Ovary (tissue), 9 donors: ENCODE results near the gene MYH9. TPM values are rescaled to one million over a fixed set of nuclear protein-coding genes. Genes with fewer than 3 reads are reported as not detected.
"Not testable (repeated sequence)": the region's sequence is repeated elsewhere in the genome, so short reads cannot be mapped to it uniquely, and the experiment has no call there.

Source experiments
- DNase-seq, 5 donors: peaks; one replicate each; pipeline ENCODE4 v3.0.0-alpha.2; 2019 to 2020
- H3K27ac ChIP-seq, 2 donors: fragments of 200-600 bp; one replicate each; pipeline versions ENCODE4 v1.5.1 to v1.8.0; 2019 to 2022
- H3K27me3 ChIP-seq: fragments of 200-600 bp; one replicate; pipeline ENCODE4 v1.8.0; 2022
- H3K36me3 ChIP-seq: fragments of 200-600 bp; sonication (generic); one replicate; pipeline ENCODE4 v1.5.1; 2019
- H3K4me1 ChIP-seq: one replicate; pipeline ENCODE4 v1.8.1; 2013; ENCODE audit warnings: mild to moderate bottlenecking, moderate library complexity; ENCODE audit not compliant: insufficient read depth
- H3K4me3 ChIP-seq: fragments of 200-600 bp; sonication (generic); one replicate; pipeline ENCODE4 v1.5.1; 2017
- H3K9me3 ChIP-seq, 2 donors: fragments of 200-600 bp in 1 of 2; sonication (generic) in 1 of 2; one replicate each; pipeline versions ENCODE4 v1.5.1 to v1.8.1; 2013 to 2019; ENCODE audit warnings: mild to moderate bottlenecking in 1 of 2, moderate library complexity in 1 of 2
- EP300 ChIP-seq: sonication (generic); formaldehyde crosslinking; IDR thresholded peaks from one replicate; pipeline ENCODE4 v1.6.1; 2017; ENCODE audit warnings: antibody characterized with exemption
- POLR2A ChIP-seq: fragments of 450-650 bp; IDR thresholded peaks from one replicate; pipeline ENCODE4 v1.6.1; 2017; ENCODE audit warnings: antibody characterized with exemption, mild to moderate bottlenecking, moderate library complexity
- WGBS, 3 donors: extraction: QIAGEN DNeasy Blood & Tissue Kit in 1 of 3; methylation state at CpG; one replicate each; pipeline versions ENCODE4 v1.1.5 to v1.1.7; 2013 to 2017; 5-methylcytosine and 5-hydroxymethylcytosine counted together
- intact Hi-C, 4 donors: fragments of 100-400 bp; cut with DNase I; formaldehyde crosslinking; loops; one replicate each; pipeline versions ENCODE4 v1.11.0 to v1.15.1; 2022 to 2023
- polyA plus RNA-seq, 2 donors: library from polyadenylated mRNA; stranded (reverse); fragments of 200-250 nt in 1 of 2; fragments of 350-450 nt in 1 of 2; fragmentation: Illumina TruSeq in 1 of 2; extraction: RNeasy Lipid Tissue Mini Kit (QIAGEN cat#74804) in 1 of 2; gene quantifications; one replicate each; pipeline ENCODE4 v1.2.3, GENCODE V29; 2013 to 2014
- total RNA-seq, 7 donors: library from RNA; depleted of rRNA in 2 of 7; stranded (reverse); fragments of >200 nt in 2 of 7; fragmentation: NEBNext Ultra II Directional in 3 of 7; extraction: Animal tissue kit (Norgen Biotek cat#: 25700) in 3 of 7; gene quantifications; one replicate each; pipeline versions ENCODE4 v1.1.0 to v1.2.4, GENCODE V29; 2016 to 2023
- TF ChIP-seq, protein P1 (sequence below), 3 donors: fragments of 450-650 bp in 2 of 3; fragments of 200-600 bp in 1 of 3; IDR thresholded peaks; one replicate each; pipeline versions ENCODE4 v1.5.1 to v1.8.0; 2016 to 2022; ENCODE audit warnings: antibody characterized with exemption in 3 of 3, mild to moderate bottlenecking in 1 of 3
- donor health status: DM: no; HTN: no; CAD: no; lungs with moderate emphysema.
- donor health status: DM: no; HTN: no; CAD: no.
- donor health status: Bipolar disorder and iron deficiency.
- donor health status: DM: yes; HTN: yes; CAD: no.
- donor health status: DM: no; HTN: no; CAD: no.
- donor health status: DM: yes; HTN: yes; CAD: no.

MYH9 gene
- total and polyA plus RNA-seq, 9 donors: 128 to 530 (median 348) TPM

GRCh38 chr22:36432592-36433317 lies 45.0 kb upstream of the MYH9 start:
- no peaks in the 10 kb centered on the region for H3K36me3 ChIP-seq
- TF ChIP-seq EP300 (no peak), POLR2A (no peak)
- TF ChIP-seq, protein P1, sequence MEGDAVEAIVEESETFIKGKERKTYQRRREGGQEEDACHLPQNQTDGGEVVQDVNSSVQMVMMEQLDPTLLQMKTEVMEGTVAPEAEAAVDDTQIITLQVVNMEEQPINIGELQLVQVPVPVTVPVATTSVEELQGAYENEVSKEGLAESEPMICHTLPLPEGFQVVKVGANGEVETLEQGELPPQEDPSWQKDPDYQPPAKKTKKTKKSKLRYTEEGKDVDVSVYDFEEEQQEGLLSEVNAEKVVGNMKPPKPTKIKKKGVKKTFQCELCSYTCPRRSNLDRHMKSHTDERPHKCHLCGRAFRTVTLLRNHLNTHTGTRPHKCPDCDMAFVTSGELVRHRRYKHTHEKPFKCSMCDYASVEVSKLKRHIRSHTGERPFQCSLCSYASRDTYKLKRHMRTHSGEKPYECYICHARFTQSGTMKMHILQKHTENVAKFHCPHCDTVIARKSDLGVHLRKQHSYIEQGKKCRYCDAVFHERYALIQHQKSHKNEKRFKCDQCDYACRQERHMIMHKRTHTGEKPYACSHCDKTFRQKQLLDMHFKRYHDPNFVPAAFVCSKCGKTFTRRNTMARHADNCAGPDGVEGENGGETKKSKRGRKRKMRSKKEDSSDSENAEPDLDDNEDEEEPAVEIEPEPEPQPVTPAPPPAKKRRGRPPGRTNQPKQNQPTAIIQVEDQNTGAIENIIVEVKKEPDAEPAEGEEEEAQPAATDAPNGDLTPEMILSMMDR (IDR thresholded peaks at IDR 0.05): no peak
- 60 to 74% (median 69%) methylated on average over 15 of the region's 15 CpGs for WGBS, 3 donors
- intact Hi-C loops: no loop called here
- H3K27me3 ChIP-seq: no peaks in the 10 kb centered on the region
- no peaks in the 10 kb centered on the region for H3K9me3 ChIP-seq
- DNase-seq: no peak
- H3K4me3 ChIP-seq: no peak overlapping the region
- no peak overlapping the region for H3K27ac ChIP-seq
- peaks cover 2% of the 10 kb centered on the region for H3K4me1 ChIP-seq

- TF ChIP-seq EP300 (no peak), POLR2A (no peak)
- TF ChIP-seq, protein P1 (IDR thresholded peaks at IDR 0.05): no peak
- no peak overlapping the region for H3K27ac ChIP-seq
- H3K27me3 ChIP-seq: no peaks in the 10 kb centered on the region
- peaks cover 2% of the 10 kb centered on the region for H3K4me1 ChIP-seq
- 80 to 92% (median 87%) methylated on average over 9 of the region's 9 CpGs for WGBS, 3 donors
- no peak for DNase-seq
- H3K36me3 ChIP-seq: no peaks in the 10 kb centered on the region
- intact Hi-C loops: no loop called here
- no peak overlapping the region for H3K4me3 ChIP-seq
- no peaks in the 10 kb centered on the region for H3K9me3 ChIP-seq
Measured at GRCh38 chr22:36431977-36432376, 44.2 kb upstream of the MYH9 start.

DNA sequence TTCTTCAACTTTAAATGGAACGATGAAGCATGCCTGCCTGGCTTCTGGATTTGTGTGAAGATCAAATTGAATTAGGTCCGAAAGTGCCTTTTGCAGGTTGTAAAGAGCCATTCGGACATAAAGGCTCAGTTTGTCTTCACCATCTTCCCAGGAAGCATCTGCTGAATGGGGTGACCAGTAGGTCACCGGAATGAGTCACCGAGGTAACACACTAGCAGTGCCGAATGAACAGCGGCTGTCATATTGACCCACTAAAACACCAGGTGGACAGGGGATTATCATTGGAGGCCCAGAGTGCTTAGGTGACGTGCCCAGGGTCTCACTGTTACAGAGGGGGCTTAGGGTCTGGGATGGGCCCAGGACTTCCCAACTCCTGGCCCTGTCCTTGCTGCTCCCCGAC lies 43.1 kb upstream of the MYH9 start:
- Histone ChIP-seq H3K27me3 (no peaks in the 10 kb centered on the region), H3K4me3 (no peak overlapping the region), H3K27ac (no peak overlapping the region), H3K36me3 (no peaks in the 10 kb centered on the region), H3K9me3 (no peaks in the 10 kb centered on the region), H3K4me1 (peaks cover 2% of the 10 kb centered on the region)
- no peak for DNase-seq
- TF ChIP-seq, protein P1 (IDR thresholded peaks at IDR 0.05): no peak
- no peak for TF ChIP-seq EP300
- no peak for TF ChIP-seq POLR2A
- intact Hi-C loops: no loop called here
- 76 to 83% (median 79%) methylated on average over 9 of the region's 9 CpGs for WGBS, 3 donors

DNA sequence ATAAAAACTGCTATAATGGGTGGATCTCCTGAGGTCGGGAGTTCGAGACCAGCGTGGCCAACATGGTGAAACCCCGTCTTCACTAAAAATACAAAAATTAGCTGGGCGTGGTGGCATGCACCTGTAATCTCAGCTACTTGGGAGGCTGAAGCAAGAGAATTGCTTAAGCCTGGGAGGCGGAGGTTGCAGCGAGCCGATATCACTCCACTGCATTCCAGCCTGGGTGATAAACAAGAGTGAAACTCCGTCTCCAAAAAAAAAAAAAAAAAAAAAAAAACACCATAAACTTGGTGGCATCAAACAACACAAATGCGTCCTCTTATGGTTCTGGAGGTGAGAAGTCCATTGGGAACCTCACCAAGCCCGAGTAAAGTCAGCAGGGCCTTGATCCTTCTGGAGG lies 40.2 kb upstream of the MYH9 start:
- H3K27ac ChIP-seq, H3K4me3 ChIP-seq, intact Hi-C loops, DNase-seq, H3K36me3 ChIP-seq, H3K9me3 ChIP-seq, H3K4me1 ChIP-seq, H3K27me3 ChIP-seq: not testable (repeated sequence)
- WGBS, 3 donors: 79 to 89% (median 81%) methylated on average over 11 of the region's 11 CpGs

- Histone ChIP-seq H3K27ac (peak overlapping the region in 1 of 2 donors; percentile 38), H3K9me3 (no peaks in the 10 kb centered on the region), H3K27me3 (no peaks in the 10 kb centered on the region), H3K4me3 (no peak overlapping the region), H3K36me3 (no peaks in the 10 kb centered on the region), H3K4me1 (no peaks in the 10 kb centered on the region)
- intact Hi-C loops: no loop called here
- TF ChIP-seq EP300 (no peak), POLR2A (no peak)
- TF ChIP-seq, protein P1 (IDR thresholded peaks at IDR 0.05): no peak
- 31 to 48% (median 37%) methylated on average over 2 of the region's 2 CpGs for WGBS, 3 donors
- peak in 4 of 5 donors; percentile 51 to 66 (median 60) for DNase-seq
Measured at GRCh38 chr22:36425977-36426523, 38.3 kb upstream of the MYH9 start.
